Activated B cell treated with CpG ODN at 0.5 μM for 24 hours (primary cell): Measurements from ENCODE around the gene ALPK1. TPM values are rescaled to one million over a fixed set of nuclear protein-coding genes. Genes with fewer than 3 reads are reported as not detected.

Experiments used
- ATAC-seq: fragments of 200-7000 bp; cut with Tn5 transposase; one replicate; pipeline ENCODE4 v1.10.0; 2021; ENCODE audit warnings: low read depth, mild to moderate bottlenecking, moderate library complexity
- CTCF ChIA-PET: fragments of 350-600 bp; sonication (Branson Sonifier 250); formaldehyde crosslinking; loops from one replicate; lab custom pipeline; 2021; ENCODE audit warnings: antibody characterized with exemption; lab: Charles Lee
- POLR2A ChIA-PET: fragments of 350-600 bp; sonication (Branson Sonifier 250); formaldehyde crosslinking; loops from one replicate; lab custom pipeline; 2021; ENCODE audit warnings: antibody characterized with exemption; lab: Charles Lee
- DNase-seq: peaks from one replicate; pipeline ENCODE4 v3.0.0; 2022
- H3K27ac Mint-ChIP-seq: one replicate; pipeline ENCODE4 v1.8.0; 2020; ENCODE audit warnings: mixed read lengths
- H3K27me3 Mint-ChIP-seq: one replicate; pipeline ENCODE4 v1.8.0; 2021; ENCODE audit warnings: mixed read lengths
- H3K36me3 Mint-ChIP-seq: one replicate; pipeline ENCODE4 v1.8.0; 2021; ENCODE audit warnings: low read depth, mixed read lengths
- H3K4me1 Mint-ChIP-seq: one replicate; pipeline ENCODE4 v1.8.0; 2021; ENCODE audit warnings: mixed read lengths
- H3K4me3 Mint-ChIP-seq: one replicate; pipeline ENCODE4 v1.8.0; 2020; ENCODE audit warnings: mild to moderate bottlenecking, mixed read lengths
- H3K9me3 Mint-ChIP-seq: one replicate; pipeline ENCODE4 v1.8.0; 2020; ENCODE audit warnings: mixed read lengths
- CTCF ChIP-seq: fragments of 200-600 bp; IDR thresholded peaks from one replicate; pipeline ENCODE4 v1.8.0; 2022; ENCODE audit warnings: antibody characterized with exemption, mild to moderate bottlenecking
- intact Hi-C: fragments of 100-400 bp; cut with micrococcal nuclease; formaldehyde crosslinking; loops from one replicate; pipeline ENCODE4 v1.15.1; 2024
- total RNA-seq: library from RNA; stranded (reverse); gene quantifications from 2 replicates; pipeline ENCODE4 v1.2.3, GENCODE V29; 2022

ALPK1 gene
- total RNA-seq, 1 donor from 2014 or later, result 26.7 TPM

- TF ChIP-seq CTCF, result no peak
- Mint-ChIP-seq H3K36me3 (no peaks in the 10 kb centered on the region), H3K27me3 (no peaks in the 10 kb centered on the region), H3K4me1 (no peaks in the 10 kb centered on the region), H3K27ac (no peak overlapping the region), H3K4me3 (no peak overlapping the region), H3K9me3 (no peaks in the 10 kb centered on the region)
- no peak for DNase-seq
- ChIA-PET POLR2A (no interaction called here), CTCF (no interaction called here)
- intact Hi-C loops, result no loop called here
- no peak for ATAC-seq
These were observed 46.3 kb downstream of the ALPK1 start for GRCh38 chr4:112343330-112344080.

GRCh38 chr4:112348488-112349158 lies 51.5 kb downstream of the ALPK1 start:
- no peaks in the 10 kb centered on the region for H3K27me3 Mint-ChIP-seq
- H3K9me3 Mint-ChIP-seq, result no peaks in the 10 kb centered on the region
- no peak overlapping the region for H3K27ac Mint-ChIP-seq
- H3K36me3 Mint-ChIP-seq, result peaks cover 6% of the 10 kb centered on the region
- ChIA-PET CTCF (interaction anchor here (1.2 kb wide), 1 partner anchor 21 kb away, joined by 4 read pairs; no protein-coding TSS in a partner anchor), POLR2A (no interaction called here)
- no peak for ATAC-seq
- no peak for DNase-seq
- no peak for TF ChIP-seq CTCF
- intact Hi-C loops, result no loop called here
- no peaks in the 10 kb centered on the region for H3K4me1 Mint-ChIP-seq
- no peak overlapping the region for H3K4me3 Mint-ChIP-seq

- H3K9me3 Mint-ChIP-seq, result no peaks in the 10 kb centered on the region
- peaks cover 19% of the 10 kb centered on the region for H3K36me3 Mint-ChIP-seq
- no peak for TF ChIP-seq CTCF
- no peak overlapping the region for H3K27ac Mint-ChIP-seq
- no peaks in the 10 kb centered on the region for H3K4me1 Mint-ChIP-seq
- CTCF ChIA-PET, result no interaction called here
- POLR2A ChIA-PET, result interaction anchor here (0.7 kb wide), 1 partner anchor 66 kb away, joined by 6 read pairs; no protein-coding TSS in a partner anchor
- H3K27me3 Mint-ChIP-seq, result no peaks in the 10 kb centered on the region
- ATAC-seq (no peak), DNase-seq (no peak)
- intact Hi-C loops, result no loop called here
- no peak overlapping the region for H3K4me3 Mint-ChIP-seq
These were observed 55.6 kb downstream of the ALPK1 start for GRCh38 chr4:112352736-112353135.

- ChIA-PET POLR2A (no interaction called here), CTCF (no interaction called here)
- no peaks in the 10 kb centered on the region for H3K27me3 Mint-ChIP-seq
- H3K4me3 Mint-ChIP-seq, result no peak overlapping the region
- intact Hi-C loops, result no loop called here
- peaks cover 23% of the 10 kb centered on the region for H3K36me3 Mint-ChIP-seq
- no peak for TF ChIP-seq CTCF
- no peak for DNase-seq
- H3K4me1 Mint-ChIP-seq, result peaks cover 3% of the 10 kb centered on the region
- peaks cover 1% of the 10 kb centered on the region for H3K9me3 Mint-ChIP-seq
- no peak overlapping the region for H3K27ac Mint-ChIP-seq
- ATAC-seq, result no peak
These were observed 58.5 kb downstream of the ALPK1 start for GRCh38 chr4:112355662-112356061.

- peaks cover 32% of the 10 kb centered on the region for H3K36me3 Mint-ChIP-seq
- ATAC-seq (no peak), DNase-seq (no peak)
- CTCF ChIA-PET, result no interaction called here
- intact Hi-C loops, result no loop called here
- POLR2A ChIA-PET, result no interaction called here
- H3K27ac Mint-ChIP-seq, result no peak overlapping the region
- H3K9me3 Mint-ChIP-seq, result peaks cover 5% of the 10 kb centered on the region
- H3K4me3 Mint-ChIP-seq, result no peak overlapping the region
- no peaks in the 10 kb centered on the region for H3K27me3 Mint-ChIP-seq
- H3K4me1 Mint-ChIP-seq, result peaks cover 20% of the 10 kb centered on the region
- TF ChIP-seq CTCF, result no peak
These were observed 60.3 kb downstream of the ALPK1 start for GRCh38 chr4:112357453-112357852.
